Measurements from ENCODE around the gene DNAJB5.
"Not testable (repeated sequence)": the region's sequence is repeated elsewhere in the genome, so short reads cannot be mapped to it uniquely, and the experiment has no call there.

DNAJB5 gene

GRCh38 chr9:34998266-34998665, 8.7 kb downstream of the DNAJB5 start:
- DNase-seq (ENCODE audit: low read depth) = no peak
- no peak for TF ChIP-seq CTCF (IDR thresholded peaks at IDR 0.05; ENCODE audit: insufficient read depth, low read depth, low read length, missing control alignments)
- H3K4me3 ChIP-seq (ENCODE audit: low read depth, low read length) = no peak overlapping the region

GRCh38 chr9:34999576-34999975, 10.0 kb downstream of the DNAJB5 start:
- no peak for DNase-seq (ENCODE audit: low read depth)

GRCh38 chr9:35000535-35001284, 11.2 kb downstream of the DNAJB5 start:
- no peak overlapping the region for H3K4me3 ChIP-seq (ENCODE audit: low read depth, low read length)
- no peak for DNase-seq (ENCODE audit: low read depth)
- no peak for TF ChIP-seq CTCF (IDR thresholded peaks at IDR 0.05; ENCODE audit: insufficient read depth, low read depth, low read length, missing control alignments)

More at GRCh38 chr9:34999576-34999975, 10.0 kb downstream of the DNAJB5 start:
- H3K4me3 ChIP-seq (ENCODE audit: low read depth, low read length) = no peak overlapping the region
- TF ChIP-seq CTCF (IDR thresholded peaks at IDR 0.05; ENCODE audit: insufficient read depth, low read depth, low read length, missing control alignments) = no peak

- no peak for TF ChIP-seq CTCF (IDR thresholded peaks at IDR 0.05; ENCODE audit: insufficient read depth, low read depth, low read length, missing control alignments)
- H3K4me3 ChIP-seq (ENCODE audit: low read depth, low read length) = no peak overlapping the region
- no peak for DNase-seq (ENCODE audit: low read depth)
Measured at GRCh38 chr9:35001285-35001677, 11.7 kb downstream of the DNAJB5 start.

GRCh38 chr9:35001803-35002502, 12.4 kb downstream of the DNAJB5 start:
- no peak overlapping the region for H3K4me3 ChIP-seq (ENCODE audit: low read depth, low read length)
- peak; percentile 64 for DNase-seq (ENCODE audit: low read depth)
- TF ChIP-seq CTCF (IDR thresholded peaks at IDR 0.05; ENCODE audit: insufficient read depth, low read depth, low read length, missing control alignments) = no peak

GRCh38 chr9:35002623-35003022, 13.1 kb downstream of the DNAJB5 start:
- no peak for TF ChIP-seq CTCF (IDR thresholded peaks at IDR 0.05; ENCODE audit: insufficient read depth, low read depth, low read length, missing control alignments)
- no peak overlapping the region for H3K4me3 ChIP-seq (ENCODE audit: low read depth, low read length)
- no peak for DNase-seq (ENCODE audit: low read depth)

GRCh38 chr9:35004299-35004698, 14.8 kb downstream of the DNAJB5 start:
- not testable (repeated sequence) for DNase-seq (ENCODE audit: low read depth)

More at GRCh38 chr9:35004299-35004698, 14.8 kb downstream of the DNAJB5 start:
- not testable (repeated sequence) for H3K4me3 ChIP-seq (ENCODE audit: low read depth, low read length)

Data from GM12865 (cell line).